Tibial nerve (tissue), 4 donors: ENCODE measurements around the gene MYMK. TPM values are rescaled to one million over a fixed set of nuclear protein-coding genes. Genes with fewer than 3 reads are reported as not detected.
A peak's percentile ranks its signal among the peaks of the same experiment; 100 is the strongest.

Source experiments
- DNase-seq, 2 donors: peaks; one replicate each; pipeline ENCODE4 v3.0.0-alpha.2; 2019; ENCODE audit warnings: low spot score in 2 of 2
- H3K27ac ChIP-seq, 4 donors: fragments of 200-600 bp; sonication (generic) in 3 of 4; one replicate each; pipeline ENCODE4 v1.5.1; 2017 to 2019; ENCODE audit warnings: mild to moderate bottlenecking in 1 of 4
- H3K27me3 ChIP-seq, 2 donors: fragments of 200-600 bp; sonication (generic) in 1 of 2; one replicate each; pipeline versions ENCODE4 v1.5.1 to v1.6.0; 2017 to 2019
- H3K36me3 ChIP-seq, 3 donors: fragments of 200-600 bp; sonication (generic); one replicate each; pipeline ENCODE4 v1.5.1; 2018 to 2019
- H3K4me1 ChIP-seq, 4 donors: fragments of 200-600 bp; sonication (generic) in 3 of 4; one replicate each; pipeline ENCODE4 v1.5.1; 2017 to 2019
- H3K4me3 ChIP-seq, 4 donors: fragments of 200-600 bp; sonication (generic) in 3 of 4; one replicate each; pipeline ENCODE4 v1.5.1; 2017 to 2019; ENCODE audit warnings: mild to moderate bottlenecking in 1 of 4, moderate library complexity in 1 of 4
- H3K9me3 ChIP-seq, 4 donors: fragments of 200-600 bp; sonication (generic) in 3 of 4; one replicate each; pipeline ENCODE4 v1.5.1; 2017 to 2019
- CTCF ChIP-seq, 5 experiments: fragments of 200-600 bp in 3 of 5; fragments of 450-650 bp in 2 of 5; sonication (generic) in 3 of 5; IDR thresholded peaks; one replicate each; pipeline ENCODE4 v1.5.1; 2016 to 2019; ENCODE audit warnings: antibody characterized with exemption in 5 of 5, mild to moderate bottlenecking in 3 of 5, moderate library complexity in 2 of 5
- EP300 ChIP-seq, 2 donors: sonication (generic); formaldehyde crosslinking; IDR thresholded peaks; one replicate each; pipeline ENCODE4 v1.6.1; 2017; ENCODE audit warnings: antibody characterized with exemption in 2 of 2, mild to moderate bottlenecking in 1 of 2
- POLR2A ChIP-seq, 2 donors: fragments of 450-650 bp; IDR thresholded peaks; one replicate each; pipeline ENCODE4 v1.6.1; 2017; ENCODE audit warnings: antibody characterized with exemption in 2 of 2, mild to moderate bottlenecking in 2 of 2, moderate library complexity in 2 of 2
- WGBS, 2 donors: methylation state at CpG; one replicate each; pipeline ENCODE4 v1.1.5; 2018; 5-methylcytosine and 5-hydroxymethylcytosine counted together
- total RNA-seq, 4 donors: library from RNA; depleted of rRNA; stranded (reverse); fragments of >200 nt; gene quantifications; one replicate each; pipeline ENCODE4 v1.1.0, GENCODE V29; 2016

Gene MYMK
- total RNA-seq, 4 donors from 2014 or later, result 1.4 to 8.3 TPM; not detected in 2

- Histone ChIP-seq H3K27ac (peak overlapping the region in 1 of 4 donors; percentile 33), H3K36me3 (no peaks in the 10 kb centered on the region), H3K9me3 (no peaks in the 10 kb centered on the region), H3K4me3 (no peak overlapping the region), H3K27me3 (peaks cover 0 to 7% of the 10 kb centered on the region in 2 donors), H3K4me1 (peaks cover 0 to 56% (median 16%) of the 10 kb centered on the region in 4 donors)
- WGBS, 2 donors, result 24 to 34% methylated on average over 10 to 13 of the region's 14 CpGs
- DNase-seq, result no peak
- TF ChIP-seq EP300 (IDR thresholded peaks at IDR 0.05) (no peak), CTCF (IDR thresholded peaks at IDR 0.05) (no peak), POLR2A (IDR thresholded peaks at IDR 0.05) (no peak)
Observed at GRCh38 chr9:133563291-133563796, 38.6 kb upstream of the MYMK start.

- H3K9me3 ChIP-seq, result no peaks in the 10 kb centered on the region
- no peak for TF ChIP-seq CTCF (IDR thresholded peaks at IDR 0.05)
- no peak for TF ChIP-seq POLR2A (IDR thresholded peaks at IDR 0.05)
- TF ChIP-seq EP300 (IDR thresholded peaks at IDR 0.05), result no peak
- no peak overlapping the region for H3K4me3 ChIP-seq
- peaks cover 0 to 62% (median 19%) of the 10 kb centered on the region in 4 donors for H3K4me1 ChIP-seq
- H3K27me3 ChIP-seq, result peaks cover 0 to 7% of the 10 kb centered on the region in 2 donors
- no peak for DNase-seq
- peak overlapping the region in 1 of 4 donors; percentile 33 for H3K27ac ChIP-seq
- WGBS, 2 donors, result 88 to 94% methylated on average over 26 to 28 of the region's 54 CpGs
- no peaks in the 10 kb centered on the region for H3K36me3 ChIP-seq
Observed at GRCh38 chr9:133562611-133563290, 38.0 kb upstream of the MYMK start.

GRCh38 chr9:133561976-133562554 is 37.3 kb upstream of the MYMK start:
- Histone ChIP-seq H3K4me1 (peaks cover 0 to 69% (median 20%) of the 10 kb centered on the region in 4 donors), H3K9me3 (no peaks in the 10 kb centered on the region), H3K36me3 (no peaks in the 10 kb centered on the region), H3K27ac (no peak overlapping the region), H3K4me3 (no peak overlapping the region), H3K27me3 (peaks cover 0 to 6% of the 10 kb centered on the region in 2 donors)
- no peak for DNase-seq
- TF ChIP-seq POLR2A (IDR thresholded peaks at IDR 0.05) (no peak), EP300 (IDR thresholded peaks at IDR 0.05) (no peak), CTCF (IDR thresholded peaks at IDR 0.05) (no peak)
- 92 to 94% methylated on average over 17 to 19 of the region's 32 CpGs for WGBS, 2 donors

- H3K4me1 ChIP-seq, result peaks cover 0 to 63% (median 20%) of the 10 kb centered on the region in 4 donors
- H3K27ac ChIP-seq, result peak overlapping the region in 1 of 4 donors; percentile 37
- WGBS, 2 donors, result 96 to 97% methylated on average over 22 of the region's 22 CpGs
Observed at GRCh38 chr9:133560944-133561343, 36.2 kb upstream of the MYMK start.

More at GRCh38 chr9:133560944-133561343, 36.2 kb upstream of the MYMK start:
- Histone ChIP-seq H3K4me3 (no peak overlapping the region), H3K27me3 (no peaks in the 10 kb centered on the region), H3K36me3 (peaks cover 0 to 3% (median 0%) of the 10 kb centered on the region in 3 donors), H3K9me3 (no peaks in the 10 kb centered on the region)
- TF ChIP-seq CTCF (IDR thresholded peaks at IDR 0.05) (no peak), POLR2A (IDR thresholded peaks at IDR 0.05) (no peak), EP300 (IDR thresholded peaks at IDR 0.05) (no peak)
- DNase-seq, result no peak
